Measurements from ENCODE around the gene ALOX12B.

- TF ChIP-seq CTCF (IDR thresholded peaks at IDR 0.05) (no peak), EZH2 (IDR thresholded peaks at IDR 0.05; ENCODE audit: borderline replicate concordance, insufficient read depth, low read depth, low read length, poor library complexity, severe bottlenecking) (peak; percentile 82)
Measured at GRCh38 chr17:8123695-8124349, 36.3 kb upstream of the ALOX12B start, which contains the start of gene HES7.

Data from B cell (primary cell).